Kidney (tissue), 14 donors: ENCODE results near the gene GRB10. TPM values are rescaled to one million over a fixed set of nuclear protein-coding genes. Genes with fewer than 3 reads are reported as not detected.

Source experiments
- DNase-seq, 5 donors: peaks; one replicate each; pipeline ENCODE4 v3.0.0-alpha.2; 2013 to 2020
- FAIRE-seq: peaks from 2 replicates; lab custom pipeline; 2012; peaks lifted over from hg19 to GRCh38; lab: Jason Lieb, UNC
- H3K27ac ChIP-seq, 2 donors: one replicate each; pipeline ENCODE4 v1.7.0; 2013; ENCODE audit warnings: low read depth in 2 of 2, low read length in 2 of 2, inconsistent platforms in 1 of 2
- H3K27me3 ChIP-seq: one replicate; pipeline ENCODE4 v1.7.1; 2013; ENCODE audit warnings: low read length, inconsistent platforms; ENCODE audit not compliant: control insufficient read depth, insufficient read depth
- H3K36me3 ChIP-seq, 3 donors: one replicate each; pipeline versions ENCODE4 v1.7.0 to v1.7.1; 2013; ENCODE audit warnings: low read length in 3 of 3, control low read depth in 1 of 3, inconsistent platforms in 1 of 3; ENCODE audit not compliant: insufficient read depth in 3 of 3, control insufficient read depth in 2 of 3
- H3K4me1 ChIP-seq, 3 donors: one replicate each; pipeline versions ENCODE4 v1.7.0 to v1.7.1; 2013; ENCODE audit warnings: low read length in 3 of 3, inconsistent platforms in 1 of 3, low read depth in 1 of 3; ENCODE audit not compliant: control insufficient read depth in 2 of 3, insufficient read depth in 2 of 3
- H3K4me3 ChIP-seq, 3 donors: one replicate each; pipeline versions ENCODE4 v1.7.0 to v1.8.1; 2013; ENCODE audit warnings: low read length in 3 of 3, control low read depth in 1 of 3, inconsistent platforms in 1 of 3
- H3K9ac ChIP-seq, 3 donors: one replicate each; pipeline versions ENCODE4 v1.7.0 to v1.7.1; 2013; ENCODE audit warnings: low read length in 3 of 3, control low read depth in 1 of 3, inconsistent platforms in 1 of 3
- H3K9me3 ChIP-seq, 3 donors: one replicate each; pipeline versions ENCODE4 v1.7.0 to v1.7.1; 2013; ENCODE audit warnings: low read length in 3 of 3, control low read depth in 1 of 3, inconsistent platforms in 1 of 3; ENCODE audit not compliant: control insufficient read depth in 2 of 3, insufficient read depth in 1 of 3
- CTCF ChIP-seq: IDR thresholded peaks from 3 replicates; pipeline ENCODE4 v1.5.1; 2012; ENCODE audit warnings: mild to moderate bottlenecking, moderate library complexity, borderline replicate concordance; ENCODE audit not compliant: insufficient read depth; ENCODE audit errors: extremely low read depth
- intact Hi-C: fragments of 100-400 bp; cut with DNase I; formaldehyde crosslinking; loops from one replicate; pipeline ENCODE4 v1.11.1; 2022
- polyA plus RNA-seq: library from polyadenylated mRNA; stranded (reverse); fragments of 350-450 nt; fragmentation: Illumina TruSeq; extraction: RNeasy Lipid Tissue Mini Kit (QIAGEN cat#74804); gene quantifications from one replicate; pipeline ENCODE4 v1.2.3, GENCODE V29; 2014; ENCODE audit warnings: low read depth, low replicate concordance; ENCODE audit not compliant: insufficient read depth
- total RNA-seq: library from RNA; stranded (reverse); fragmentation: NEBNext Ultra II Directional; extraction: Animal tissue kit (Norgen Biotek cat#: 25700); gene quantifications from one replicate; pipeline ENCODE4 v1.2.1, GENCODE V29; 2021
- donor health status: control.
- donor health status: control.
- donor health status: control.
- donor health status: control.
- donor health status: control.
- donor health status: DM: yes; HTN: yes; CAD: no.
- donor health status: Normal renal cell carcinoma (clear cell type).

Gene GRB10
- total and polyA plus RNA-seq, 2 donors from 2014 or later: 32.3 to 57.8 TPM

GRCh38 chr7:50682079-50682478 lies 100.6 kb downstream of the GRB10 start:
- no peaks in the 10 kb centered on the region for H3K27me3 ChIP-seq
- peaks cover 0 to 57% (median 24%) of the 10 kb centered on the region in 3 donors for H3K4me1 ChIP-seq
- intact Hi-C loops: no loop called here
- no peaks in the 10 kb centered on the region for H3K9me3 ChIP-seq
- H3K36me3 ChIP-seq: no peaks in the 10 kb centered on the region
- H3K9ac ChIP-seq: no peak overlapping the region
- DNase-seq: no peak
- FAIRE-seq: no peak
- H3K27ac ChIP-seq: peak overlapping the region; percentile 20 to 23
- TF ChIP-seq CTCF: no peak
- H3K4me3 ChIP-seq: no peak overlapping the region

GRCh38 chr7:50681432-50682045 lies 101.2 kb downstream of the GRB10 start:
- Histone ChIP-seq H3K36me3 (no peaks in the 10 kb centered on the region), H3K4me1 (peaks cover 0 to 60% (median 29%) of the 10 kb centered on the region in 3 donors), H3K9ac (no peak overlapping the region), H3K9me3 (no peaks in the 10 kb centered on the region), H3K27me3 (no peaks in the 10 kb centered on the region), H3K4me3 (no peak overlapping the region), H3K27ac (peak overlapping the region; percentile 20 to 23)
- no peak for FAIRE-seq
- no peak for TF ChIP-seq CTCF
- DNase-seq: no peak
- intact Hi-C loops: no loop called here

GRCh38 chr7:50679218-50680007 lies 103.3 kb downstream of the GRB10 start:
- intact Hi-C loops: no loop called here
- FAIRE-seq: no peak
- peaks cover 0 to 49% (median 34%) of the 10 kb centered on the region in 3 donors for H3K4me1 ChIP-seq
- no peaks in the 10 kb centered on the region for H3K27me3 ChIP-seq
- TF ChIP-seq CTCF: peak; percentile 40
- H3K9me3 ChIP-seq: no peaks in the 10 kb centered on the region
- no peak overlapping the region for H3K4me3 ChIP-seq
- DNase-seq: peak in 2 of 5 donors; percentile 57 to 71
- no peak overlapping the region for H3K9ac ChIP-seq
- H3K36me3 ChIP-seq: peaks cover 0 to 1% (median 0%) of the 10 kb centered on the region in 3 donors
- peak overlapping the region; percentile 7 to 74 for H3K27ac ChIP-seq
